ENCODE data around the gene PTP4A1.

GRCh38 chr6:63567966-63568365, 4.3 kb upstream of the PTP4A1 start:
- TF ChIP-seq EZH2 (IDR thresholded peaks at IDR 0.05; ENCODE audit: borderline replicate concordance) (no peak), EZH2phosphoT487 (IDR thresholded peaks at IDR 0.05; ENCODE audit: low read depth, severe bottlenecking, unreplicated experiment) (no peak)
- TF ChIP-seq, protein P1, sequence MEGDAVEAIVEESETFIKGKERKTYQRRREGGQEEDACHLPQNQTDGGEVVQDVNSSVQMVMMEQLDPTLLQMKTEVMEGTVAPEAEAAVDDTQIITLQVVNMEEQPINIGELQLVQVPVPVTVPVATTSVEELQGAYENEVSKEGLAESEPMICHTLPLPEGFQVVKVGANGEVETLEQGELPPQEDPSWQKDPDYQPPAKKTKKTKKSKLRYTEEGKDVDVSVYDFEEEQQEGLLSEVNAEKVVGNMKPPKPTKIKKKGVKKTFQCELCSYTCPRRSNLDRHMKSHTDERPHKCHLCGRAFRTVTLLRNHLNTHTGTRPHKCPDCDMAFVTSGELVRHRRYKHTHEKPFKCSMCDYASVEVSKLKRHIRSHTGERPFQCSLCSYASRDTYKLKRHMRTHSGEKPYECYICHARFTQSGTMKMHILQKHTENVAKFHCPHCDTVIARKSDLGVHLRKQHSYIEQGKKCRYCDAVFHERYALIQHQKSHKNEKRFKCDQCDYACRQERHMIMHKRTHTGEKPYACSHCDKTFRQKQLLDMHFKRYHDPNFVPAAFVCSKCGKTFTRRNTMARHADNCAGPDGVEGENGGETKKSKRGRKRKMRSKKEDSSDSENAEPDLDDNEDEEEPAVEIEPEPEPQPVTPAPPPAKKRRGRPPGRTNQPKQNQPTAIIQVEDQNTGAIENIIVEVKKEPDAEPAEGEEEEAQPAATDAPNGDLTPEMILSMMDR (IDR thresholded peaks at IDR 0.05; ENCODE audit: poor library complexity): no peak

Data from hepatocyte (in vitro differentiated cells).